ENCODE results near the gene LYSMD4.
"Not testable (repeated sequence)": the region's sequence is repeated elsewhere in the genome, so short reads cannot be mapped to it uniquely, and the experiment has no call there.

Gene LYSMD4

GRCh38 chr15:99733268-99734039 is at the start of gene LYSMD4:
LYSMD4 (minus strand) TSS chr15:99733437; CDS start chr15:99731999, 1,438 bp downstream.
- TF ChIP-seq CTCF (IDR thresholded peaks at IDR 0.05; ENCODE audit: extremely low read depth, insufficient read depth, missing control alignments) = no peak
- DNase-seq (ENCODE audit: low spot score) = peak; percentile 99
- in situ Hi-C loops (cut with MboI; ENCODE audit: low pct_unique_long_range_greater_than_20kb, low sequenced_read_pairs, unreplicated experiment) = no loop called here

- DNase-seq (ENCODE audit: low spot score); in situ Hi-C loops (cut with MboI; ENCODE audit: low pct_unique_long_range_greater_than_20kb, low sequenced_read_pairs, unreplicated experiment): not testable (repeated sequence)
Measured at GRCh38 chr15:99782029-99782428, 48.8 kb upstream of the LYSMD4 start.

GRCh38 chr15:99777144-99777543 is 43.9 kb upstream of the LYSMD4 start:
- TF ChIP-seq CTCF (IDR thresholded peaks at IDR 0.05; ENCODE audit: extremely low read depth, insufficient read depth, missing control alignments) = no peak
- DNase-seq (ENCODE audit: low spot score) = no peak
- in situ Hi-C loops (cut with MboI; ENCODE audit: low pct_unique_long_range_greater_than_20kb, low sequenced_read_pairs, unreplicated experiment) = no loop called here

- no peak for TF ChIP-seq CTCF (IDR thresholded peaks at IDR 0.05; ENCODE audit: extremely low read depth, insufficient read depth, missing control alignments)
- DNase-seq (ENCODE audit: low spot score) = no peak
- in situ Hi-C loops (cut with MboI; ENCODE audit: low pct_unique_long_range_greater_than_20kb, low sequenced_read_pairs, unreplicated experiment) = no loop called here
Measured at GRCh38 chr15:99764522-99764921, 31.3 kb upstream of the LYSMD4 start.

- DNase-seq (ENCODE audit: low spot score) = no peak
- in situ Hi-C loops (cut with MboI; ENCODE audit: low pct_unique_long_range_greater_than_20kb, low sequenced_read_pairs, unreplicated experiment) = no loop called here
- TF ChIP-seq CTCF (IDR thresholded peaks at IDR 0.05; ENCODE audit: extremely low read depth, insufficient read depth, missing control alignments) = no peak
Measured at GRCh38 chr15:99763827-99764226, 30.6 kb upstream of the LYSMD4 start.

- TF ChIP-seq CTCF (IDR thresholded peaks at IDR 0.05; ENCODE audit: extremely low read depth, insufficient read depth, missing control alignments) = no peak
- in situ Hi-C loops (cut with MboI; ENCODE audit: low pct_unique_long_range_greater_than_20kb, low sequenced_read_pairs, unreplicated experiment) = no loop called here
- DNase-seq (ENCODE audit: low spot score) = no peak
Measured at GRCh38 chr15:99762288-99762687, 29.1 kb upstream of the LYSMD4 start.

GRCh38 chr15:99755692-99756409 is 22.6 kb upstream of the LYSMD4 start:
- peak; percentile 71 for TF ChIP-seq CTCF (IDR thresholded peaks at IDR 0.05; ENCODE audit: extremely low read depth, insufficient read depth, missing control alignments)
- in situ Hi-C loops (cut with MboI; ENCODE audit: low pct_unique_long_range_greater_than_20kb, low sequenced_read_pairs, unreplicated experiment) = no loop called here
- DNase-seq (ENCODE audit: low spot score) = peak; percentile 74
